ENCODE data around the gene MEG3.

DNA sequence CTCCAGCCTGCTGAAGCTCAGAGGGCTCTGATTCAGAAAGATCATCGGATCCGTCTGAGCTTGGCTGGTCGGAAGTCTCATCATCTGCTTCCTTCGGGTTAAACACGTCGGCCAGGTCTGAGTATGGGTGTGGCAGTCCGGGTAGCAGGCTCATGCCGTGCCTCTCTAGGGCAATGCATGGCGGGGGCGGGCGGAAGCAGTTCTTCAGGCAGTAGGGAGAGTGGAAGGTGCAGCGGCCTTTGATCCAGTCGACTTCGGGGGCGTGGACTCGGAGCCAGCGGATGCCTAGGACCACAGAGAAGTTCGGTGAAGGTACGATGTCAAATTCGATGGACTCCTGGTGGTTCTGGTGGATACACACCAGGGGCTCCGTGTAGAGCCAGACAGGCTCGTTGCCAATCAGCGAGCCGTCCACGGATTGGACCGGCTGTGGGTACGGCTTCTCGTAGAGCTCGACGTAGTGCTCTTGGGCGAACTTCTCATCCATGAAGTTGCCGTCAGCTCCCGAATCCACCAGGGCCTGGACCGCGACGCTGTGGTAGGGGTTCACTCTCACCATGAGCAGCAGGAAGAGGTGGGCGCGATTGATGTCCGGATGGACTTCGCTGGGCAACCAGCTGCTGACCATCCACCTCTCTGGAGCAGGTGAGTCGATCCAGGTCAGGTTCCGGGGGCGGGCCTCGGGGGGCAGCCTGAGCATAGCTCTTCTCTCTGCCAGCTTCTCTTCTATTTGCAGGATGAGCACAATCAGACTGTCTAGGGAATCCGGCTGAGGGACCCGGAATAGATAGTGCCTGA, 57.3 kb downstream of the MEG3 start:
- TF ChIP-seq, protein P1, sequence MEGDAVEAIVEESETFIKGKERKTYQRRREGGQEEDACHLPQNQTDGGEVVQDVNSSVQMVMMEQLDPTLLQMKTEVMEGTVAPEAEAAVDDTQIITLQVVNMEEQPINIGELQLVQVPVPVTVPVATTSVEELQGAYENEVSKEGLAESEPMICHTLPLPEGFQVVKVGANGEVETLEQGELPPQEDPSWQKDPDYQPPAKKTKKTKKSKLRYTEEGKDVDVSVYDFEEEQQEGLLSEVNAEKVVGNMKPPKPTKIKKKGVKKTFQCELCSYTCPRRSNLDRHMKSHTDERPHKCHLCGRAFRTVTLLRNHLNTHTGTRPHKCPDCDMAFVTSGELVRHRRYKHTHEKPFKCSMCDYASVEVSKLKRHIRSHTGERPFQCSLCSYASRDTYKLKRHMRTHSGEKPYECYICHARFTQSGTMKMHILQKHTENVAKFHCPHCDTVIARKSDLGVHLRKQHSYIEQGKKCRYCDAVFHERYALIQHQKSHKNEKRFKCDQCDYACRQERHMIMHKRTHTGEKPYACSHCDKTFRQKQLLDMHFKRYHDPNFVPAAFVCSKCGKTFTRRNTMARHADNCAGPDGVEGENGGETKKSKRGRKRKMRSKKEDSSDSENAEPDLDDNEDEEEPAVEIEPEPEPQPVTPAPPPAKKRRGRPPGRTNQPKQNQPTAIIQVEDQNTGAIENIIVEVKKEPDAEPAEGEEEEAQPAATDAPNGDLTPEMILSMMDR (IDR thresholded peaks at IDR 0.05), result no peak
- TF ChIP-seq POLR2A (IDR thresholded peaks at IDR 0.05), result no peak

All from thyroid gland (tissue), 4 donors.